ELF-1 (cell line): ENCODE results near the gene SP110.
"Not testable (repeated sequence)": the region's sequence is repeated elsewhere in the genome, so short reads cannot be mapped to it uniquely, and the experiment has no call there.

Experiments used
- DNase-seq: peaks from one replicate; pipeline ENCODE4 v3.0.0-alpha.2; 2016; ENCODE audit warnings: low read depth, low spot score

The SP110 gene

DNA sequence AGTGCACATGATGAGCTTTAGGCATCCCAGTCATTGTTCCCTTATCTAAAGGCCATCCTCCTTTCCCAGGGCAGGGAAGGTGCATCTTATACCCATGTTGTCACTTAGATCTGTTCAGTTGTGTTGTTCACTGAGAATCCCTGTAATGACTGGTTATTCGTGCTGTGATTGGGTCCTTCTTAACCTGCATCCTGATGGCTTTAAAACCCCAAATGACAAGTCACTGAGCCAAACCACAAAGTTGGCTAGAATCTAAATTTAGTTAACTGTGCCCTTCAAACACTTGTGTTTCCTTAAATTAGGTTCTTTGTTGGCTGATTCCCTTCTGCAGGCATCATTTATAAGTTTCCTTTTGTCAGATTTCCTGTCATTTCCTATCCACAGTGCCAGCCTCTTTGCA lies 92.6 kb downstream of the SP110 start:
- DNase-seq, result no peak

DNA sequence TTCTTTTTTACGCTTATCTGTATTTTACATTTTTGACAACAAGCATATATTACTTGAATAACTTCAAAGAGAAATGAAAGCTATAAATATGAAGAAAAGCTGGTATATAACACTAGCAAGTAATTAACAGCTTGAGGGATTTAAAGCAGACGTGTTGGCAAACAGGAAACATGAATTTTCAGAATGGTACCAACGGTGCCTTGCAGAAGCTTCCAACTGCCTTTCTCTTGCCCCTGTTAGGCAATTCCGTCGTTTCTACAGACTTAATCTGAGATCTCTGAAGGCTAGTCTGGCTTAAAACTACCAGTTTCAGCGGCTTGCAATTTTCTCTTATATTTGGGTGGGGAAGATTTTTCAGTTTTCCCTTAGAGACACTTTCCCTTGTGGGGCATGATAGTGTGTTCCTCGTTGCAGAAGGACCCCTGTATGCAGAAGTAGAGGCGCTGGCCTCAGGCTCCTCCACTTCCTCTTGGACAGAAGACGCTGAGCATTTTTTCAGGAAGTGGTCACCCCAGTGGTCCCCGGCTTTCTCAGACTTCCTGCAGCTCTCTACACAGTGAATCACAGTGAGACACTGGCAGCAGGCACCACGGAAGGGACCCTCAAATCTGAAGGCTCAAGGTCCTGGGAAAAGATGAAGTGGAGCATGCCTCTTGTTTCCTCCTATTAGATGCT lies 94.9 kb downstream of the SP110 start:
- DNase-seq, result no peak

DNA sequence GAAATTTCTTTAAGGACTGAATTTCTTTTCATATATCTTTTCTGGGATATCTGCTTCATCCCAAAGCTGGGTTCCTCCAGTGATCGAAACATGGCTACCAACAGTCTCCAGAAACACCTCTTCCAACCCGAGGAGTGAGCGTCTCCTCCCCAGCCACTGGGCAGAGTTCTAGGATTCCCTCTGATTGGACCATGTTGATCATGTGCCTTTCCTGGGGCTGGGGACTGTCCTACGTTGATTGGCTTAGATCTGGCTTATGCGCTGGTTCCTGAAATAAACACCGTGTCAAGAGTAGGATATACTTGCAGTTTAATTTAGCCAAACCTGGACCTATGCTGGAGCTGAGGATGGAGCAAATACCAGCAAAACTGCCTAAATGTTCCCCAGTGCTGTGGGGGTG lies 95.5 kb downstream of the SP110 start:
- DNase-seq, result no peak

DNA sequence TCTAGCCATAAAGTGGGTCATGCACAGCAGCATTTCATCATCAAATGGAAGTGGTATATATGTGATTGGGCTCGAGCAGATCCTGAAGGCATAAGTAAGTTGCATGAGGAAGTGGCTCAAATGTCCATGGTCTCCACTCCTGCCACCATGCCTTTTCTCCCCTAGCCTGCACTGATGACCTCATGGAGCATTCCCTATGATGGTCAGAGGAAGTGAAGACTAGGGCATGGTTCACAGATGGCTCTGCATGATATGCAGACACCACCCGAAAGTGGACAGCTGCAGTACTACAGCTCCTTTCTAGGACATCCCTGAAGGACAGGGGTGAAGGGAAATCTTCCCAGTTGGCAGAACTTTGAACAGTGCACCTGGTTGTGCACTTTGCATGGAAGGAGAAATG lies 99.4 kb downstream of the SP110 start:
- DNase-seq, result not testable (repeated sequence)

DNA sequence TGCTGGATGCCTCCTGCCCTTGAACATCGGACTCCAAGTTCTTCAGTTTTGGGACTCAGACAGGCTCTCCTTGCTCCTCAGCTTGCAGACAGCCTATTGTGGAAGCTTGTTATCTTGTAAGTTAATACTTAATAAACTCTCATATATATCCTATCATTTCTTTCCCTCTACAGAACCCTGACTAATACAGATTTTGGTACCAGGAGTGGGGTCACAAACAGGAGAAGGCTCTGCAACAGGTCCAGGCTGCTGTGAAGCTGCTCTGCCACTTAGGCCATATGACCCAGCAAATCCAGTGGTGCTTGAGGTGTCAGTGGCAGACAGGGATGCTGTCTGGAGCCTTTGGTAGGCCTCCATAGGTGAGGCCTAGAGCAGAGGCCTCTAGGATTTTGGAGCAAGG lies 100.0 kb downstream of the SP110 start:
- not testable (repeated sequence) for DNase-seq
